Effector memory CD8-positive, alpha-beta T cell (primary cell): ENCODE data around the gene BLTP2.

Source experiments
- ATAC-seq: fragments of 150-1000 bp; cut with Tn5 transposase; replicated peaks from 2 replicates; pipeline ENCODE4 v1.10.0; 2021; ENCODE audit warnings: mild to moderate bottlenecking, moderate library complexity
- DNase-seq, 3 experiments: peaks; one replicate each; pipeline ENCODE4 v3.0.0; 2021
- H3K27ac Mint-ChIP-seq, 2 donors: one replicate each; pipeline ENCODE4 v1.8.0; 2022; ENCODE audit warnings: mild to moderate bottlenecking in 2 of 2, mixed read lengths in 2 of 2, moderate library complexity in 2 of 2
- H3K27me3 Mint-ChIP-seq, 2 donors: one replicate each; pipeline ENCODE4 v1.8.0; 2022; ENCODE audit warnings: mixed read lengths in 2 of 2
- H3K36me3 Mint-ChIP-seq: one replicate; pipeline ENCODE4 v1.8.0; 2022; ENCODE audit warnings: mild to moderate bottlenecking, moderate library complexity, mixed read lengths; ENCODE audit not compliant: insufficient read depth
- H3K4me1 Mint-ChIP-seq, 2 donors: one replicate each; pipeline ENCODE4 v1.8.0; 2022; ENCODE audit warnings: low read depth in 2 of 2, mixed read lengths in 2 of 2
- H3K4me3 Mint-ChIP-seq, 2 donors: one replicate each; pipeline ENCODE4 v1.8.0; 2022; ENCODE audit warnings: mild to moderate bottlenecking in 2 of 2, mixed read lengths in 2 of 2, moderate library complexity in 2 of 2
- H3K9me3 Mint-ChIP-seq, 2 donors: one replicate each; pipeline ENCODE4 v1.8.0; 2022; ENCODE audit warnings: mixed read lengths in 2 of 2
- total RNA-seq, 9 experiments: gene quantifications; one replicate each; lab custom pipeline; 2026; lab: John Stamatoyannopoulos, UW

The BLTP2 gene
- 245 to 405 (median 337) reads per million in 9 experiments for total RNA-seq

DNA sequence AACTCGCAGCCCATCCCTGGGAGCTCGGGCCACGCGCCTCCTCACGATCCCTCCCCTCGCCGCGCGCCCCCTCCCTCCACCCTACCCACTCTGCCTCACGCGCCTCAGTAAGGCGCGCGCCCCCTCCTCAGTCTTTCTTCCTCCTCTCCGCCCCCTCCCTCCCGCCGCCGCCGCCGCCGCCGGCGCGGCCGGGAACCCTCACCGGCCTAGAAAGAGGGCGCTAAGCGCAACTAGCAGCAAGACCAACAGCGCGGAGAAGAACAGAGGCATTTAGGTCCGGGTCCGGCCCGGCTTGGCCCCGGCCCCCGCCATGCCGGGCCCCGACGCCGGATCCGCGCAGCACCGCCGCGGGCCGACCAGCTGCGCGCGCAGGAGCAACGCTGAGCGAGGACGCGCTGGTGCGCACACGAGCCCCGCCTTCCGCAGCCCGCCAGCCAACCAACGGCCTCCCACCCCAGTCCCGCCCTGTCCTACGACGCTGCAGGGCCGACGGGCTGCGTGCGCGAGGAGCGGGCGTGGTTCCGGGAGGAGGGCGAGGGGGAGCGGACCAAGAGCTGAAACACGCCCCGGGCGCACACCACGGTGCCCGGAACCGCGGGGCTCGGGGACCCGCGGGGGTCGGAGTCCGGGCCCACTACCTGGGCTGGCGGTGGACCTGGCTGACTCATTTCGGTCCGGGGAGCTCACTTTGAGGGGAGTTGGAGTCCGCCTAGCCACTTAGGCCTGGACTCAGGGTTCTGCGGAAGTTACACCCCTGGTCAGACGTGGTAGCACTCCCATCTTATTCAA, at the start of gene BLTP2:
TSS of gene BLTP2 (minus strand) at position 372 of the 789 bp plus-strand sequence. CDS start at position 270, 102 bp downstream.
- Mint-ChIP-seq H3K4me1 (peaks cover 32 to 42% of the 10 kb centered on the region in 2 donors), H3K9me3 (no peaks in the 10 kb centered on the region), H3K4me3 (peak within 1 kb of the TSS; percentile 85 to 92), H3K27ac (peak within 1 kb of the TSS; percentile 93 to 97), H3K27me3 (no peaks in the 10 kb centered on the region), H3K36me3 (peaks cover 47% of the 10 kb centered on the region)
- DNase-seq (peak; percentile 91 to 92 (median 91)), ATAC-seq (peak; percentile 97)

DNA sequence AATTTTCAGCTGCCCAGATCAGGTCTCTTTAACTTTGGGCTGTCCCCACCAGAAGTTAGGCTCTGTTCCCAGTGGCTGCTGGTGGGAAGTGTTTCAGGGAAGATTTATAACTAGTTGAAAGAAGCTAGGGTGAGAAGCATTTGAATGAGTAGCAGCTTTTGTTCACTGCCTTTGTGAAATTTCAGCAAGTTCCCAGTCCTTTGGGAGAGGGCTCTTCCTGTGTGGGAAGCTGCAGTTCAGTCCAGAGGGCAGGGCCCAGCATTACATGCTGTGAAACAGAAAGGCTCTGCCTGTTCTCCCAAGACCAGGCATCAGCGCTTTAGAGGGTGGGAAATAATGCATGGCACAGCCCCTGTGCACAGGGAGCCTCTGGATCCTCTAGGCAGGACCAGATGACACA, 48.9 kb upstream of the BLTP2 start:
- ATAC-seq, result no peak
- no peak overlapping the region for H3K27ac Mint-ChIP-seq
- no peak overlapping the region for H3K4me3 Mint-ChIP-seq
- no peak for DNase-seq
- H3K4me1 Mint-ChIP-seq, result no peaks in the 10 kb centered on the region
- H3K36me3 Mint-ChIP-seq, result peaks cover 87% of the 10 kb centered on the region
- H3K9me3 Mint-ChIP-seq, result no peaks in the 10 kb centered on the region
- no peaks in the 10 kb centered on the region for H3K27me3 Mint-ChIP-seq

DNA sequence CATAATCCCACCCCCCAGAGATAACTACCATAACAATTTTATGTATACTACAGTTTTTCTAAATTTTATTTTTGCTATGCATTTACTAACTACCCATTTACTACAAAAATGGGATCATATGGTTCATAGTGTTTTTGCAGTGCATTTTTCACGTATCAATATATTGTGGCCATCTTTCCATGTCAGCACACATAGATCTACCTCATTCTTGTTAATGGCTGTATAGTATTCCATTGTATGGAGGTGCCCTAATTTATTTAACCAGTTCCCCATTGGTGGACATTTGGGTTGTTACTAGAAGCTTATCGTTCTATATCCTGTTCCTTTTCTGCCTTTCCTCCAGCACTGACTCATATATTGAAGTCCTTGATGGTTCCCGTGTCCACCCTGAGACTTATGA, 44.1 kb upstream of the BLTP2 start:
- no peak for DNase-seq
- no peak overlapping the region for H3K4me3 Mint-ChIP-seq
- no peak overlapping the region for H3K27ac Mint-ChIP-seq
- ATAC-seq, result no peak
- H3K27me3 Mint-ChIP-seq, result no peaks in the 10 kb centered on the region
- no peaks in the 10 kb centered on the region for H3K4me1 Mint-ChIP-seq
- H3K36me3 Mint-ChIP-seq, result peaks cover 92% of the 10 kb centered on the region
- H3K9me3 Mint-ChIP-seq, result no peaks in the 10 kb centered on the region

DNA sequence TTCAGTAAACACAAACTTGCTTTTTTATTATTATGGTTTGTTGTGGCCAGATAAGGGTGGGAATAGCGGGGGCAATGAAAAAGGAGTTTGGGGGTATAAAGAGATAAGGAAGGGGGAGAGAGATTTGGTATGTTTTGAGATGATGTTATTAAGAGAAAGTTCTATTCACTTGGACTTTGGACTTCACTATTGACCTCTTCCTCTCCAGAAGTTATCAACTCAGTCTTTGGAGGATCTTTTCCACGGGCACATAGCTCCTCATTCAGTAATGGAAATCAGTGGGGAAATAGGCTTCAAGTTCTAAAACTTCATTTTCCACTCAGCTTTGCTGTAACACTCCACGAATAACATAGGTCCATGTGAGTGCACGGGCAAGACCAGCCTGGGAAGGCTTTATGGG, 43.5 kb upstream of the BLTP2 start:
- Mint-ChIP-seq H3K27ac (no peak overlapping the region), H3K4me3 (no peak overlapping the region), H3K9me3 (no peaks in the 10 kb centered on the region), H3K4me1 (no peaks in the 10 kb centered on the region), H3K27me3 (no peaks in the 10 kb centered on the region), H3K36me3 (peaks cover 92% of the 10 kb centered on the region)
- no peak for ATAC-seq
- DNase-seq, result no peak

DNA sequence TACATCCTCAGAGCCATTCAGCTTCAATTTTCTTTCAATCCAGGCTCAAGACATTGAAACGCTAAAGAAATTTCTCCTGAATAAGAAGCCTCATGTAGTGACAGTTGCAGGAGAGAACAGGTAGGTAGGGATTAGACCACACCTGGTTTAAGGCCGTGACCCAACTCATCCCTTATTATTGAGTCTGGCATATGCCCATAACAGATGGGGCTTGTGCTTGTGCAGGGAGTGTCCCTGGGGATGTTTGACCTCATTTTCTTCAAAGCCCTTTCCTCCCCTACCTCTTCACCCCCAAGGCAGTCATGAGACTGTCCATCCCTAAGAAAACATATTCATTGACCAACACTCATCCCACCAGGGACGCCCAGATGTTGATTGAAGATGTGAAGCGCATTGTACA, 41.3 kb upstream of the BLTP2 start:
- Mint-ChIP-seq H3K27me3 (no peaks in the 10 kb centered on the region), H3K36me3 (peaks cover 94% of the 10 kb centered on the region), H3K9me3 (no peaks in the 10 kb centered on the region), H3K4me3 (no peak overlapping the region), H3K4me1 (no peaks in the 10 kb centered on the region), H3K27ac (no peak overlapping the region)
- ATAC-seq, result no peak
- no peak for DNase-seq

DNA sequence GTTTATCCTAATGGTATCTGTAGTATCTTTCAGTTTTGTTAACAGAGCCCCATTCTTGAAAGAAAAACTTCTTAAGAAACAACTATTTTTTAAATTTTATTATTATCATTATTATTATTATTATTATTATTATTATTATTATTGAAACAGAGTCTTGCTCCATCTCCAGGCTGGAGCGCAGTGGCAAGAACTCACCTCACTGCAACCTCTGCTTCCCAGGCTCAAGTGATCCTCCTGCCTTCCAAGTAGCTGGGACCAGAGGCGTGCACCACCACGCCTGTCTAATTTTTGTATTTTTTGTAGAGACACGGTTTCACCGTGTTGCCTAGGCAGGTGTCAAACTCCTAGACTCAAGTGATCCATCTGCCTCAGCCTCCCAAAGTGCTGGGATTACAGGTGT, 40.4 kb upstream of the BLTP2 start:
- H3K4me3 Mint-ChIP-seq, result no peak overlapping the region
- no peaks in the 10 kb centered on the region for H3K4me1 Mint-ChIP-seq
- peaks cover 94% of the 10 kb centered on the region for H3K36me3 Mint-ChIP-seq
- DNase-seq (no peak), ATAC-seq (no peak)
- peak overlapping the region in 1 of 2 donors; percentile 67 for H3K27ac Mint-ChIP-seq
- H3K9me3 Mint-ChIP-seq, result no peaks in the 10 kb centered on the region
- no peaks in the 10 kb centered on the region for H3K27me3 Mint-ChIP-seq

DNA sequence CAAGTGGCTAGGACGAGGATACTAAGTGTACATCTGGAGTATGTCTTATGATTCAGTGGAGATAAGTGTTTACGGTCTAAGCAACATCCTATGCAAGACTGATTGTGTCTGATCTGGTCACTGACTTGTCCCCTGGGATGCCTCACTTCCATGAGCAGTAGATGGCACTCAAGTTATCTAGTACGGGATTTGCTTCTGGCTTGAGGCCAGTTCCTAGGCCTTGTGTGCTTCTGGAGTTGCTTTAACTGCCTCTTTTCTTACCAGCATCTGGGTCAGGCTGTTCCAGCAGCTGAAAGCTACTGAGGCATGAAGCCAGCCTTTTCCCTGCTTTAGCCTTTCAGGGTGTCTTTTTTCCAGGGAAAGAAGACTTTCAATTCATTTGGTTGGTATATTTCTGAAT, 40.0 kb upstream of the BLTP2 start:
- no peak for DNase-seq
- Mint-ChIP-seq H3K4me3 (no peak overlapping the region), H3K27ac (no peak overlapping the region), H3K4me1 (no peaks in the 10 kb centered on the region), H3K9me3 (no peaks in the 10 kb centered on the region), H3K27me3 (no peaks in the 10 kb centered on the region), H3K36me3 (peaks cover 94% of the 10 kb centered on the region)
- no peak for ATAC-seq

DNA sequence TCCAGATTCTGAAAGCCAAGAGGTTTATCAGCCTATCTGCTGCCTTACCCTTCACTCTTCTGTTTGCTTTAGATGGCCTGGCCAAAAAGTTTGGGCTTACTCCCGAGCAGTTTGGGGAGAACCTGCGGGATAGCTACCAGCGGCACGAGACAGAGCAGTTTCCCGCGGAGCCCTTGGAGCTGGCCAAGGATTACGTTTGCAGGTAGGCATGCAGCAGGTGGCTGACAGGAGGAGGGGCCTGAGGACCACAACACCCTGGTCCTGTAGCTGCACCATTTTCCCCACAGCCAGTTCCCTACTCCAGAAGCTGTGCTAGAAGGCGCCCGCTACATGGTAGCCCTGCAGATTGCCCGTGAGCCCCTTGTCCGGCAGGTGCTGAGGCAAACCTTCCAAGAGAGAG, 37.7 kb upstream of the BLTP2 start:
- Mint-ChIP-seq H3K27ac (peak overlapping the region; percentile 31 to 38), H3K27me3 (no peaks in the 10 kb centered on the region), H3K4me3 (no peak overlapping the region), H3K4me1 (no peaks in the 10 kb centered on the region), H3K36me3 (peaks cover 91% of the 10 kb centered on the region), H3K9me3 (no peaks in the 10 kb centered on the region)
- ATAC-seq, result no peak
- no peak for DNase-seq

DNA sequence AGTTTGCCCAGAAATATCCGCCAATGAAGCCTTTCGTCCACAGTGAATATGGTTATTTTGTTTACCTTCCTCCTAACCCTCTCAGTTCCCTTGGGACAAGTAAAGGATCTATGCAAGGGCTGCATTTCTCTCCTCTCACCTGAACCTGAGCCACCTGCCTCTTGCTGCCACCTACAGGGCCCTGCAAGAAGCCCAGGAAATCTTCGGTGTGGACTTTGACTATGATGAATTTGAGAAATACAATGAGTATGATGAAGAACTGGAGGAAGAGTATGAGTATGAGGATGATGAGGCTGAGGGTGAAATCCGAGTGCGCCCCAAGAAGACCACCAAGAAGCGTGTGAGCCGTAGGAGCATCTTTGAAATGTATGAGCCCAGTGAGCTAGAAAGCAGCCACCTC, 31.0 kb upstream of the BLTP2 start:
- no peaks in the 10 kb centered on the region for H3K27me3 Mint-ChIP-seq
- no peaks in the 10 kb centered on the region for H3K9me3 Mint-ChIP-seq
- no peak overlapping the region for H3K4me3 Mint-ChIP-seq
- DNase-seq (no peak), ATAC-seq (peak; percentile 39)
- H3K4me1 Mint-ChIP-seq, result peaks cover 0 to 4% of the 10 kb centered on the region in 2 donors
- peak overlapping the region in 1 of 2 donors; percentile 49 for H3K27ac Mint-ChIP-seq
- H3K36me3 Mint-ChIP-seq, result peaks cover 93% of the 10 kb centered on the region

DNA sequence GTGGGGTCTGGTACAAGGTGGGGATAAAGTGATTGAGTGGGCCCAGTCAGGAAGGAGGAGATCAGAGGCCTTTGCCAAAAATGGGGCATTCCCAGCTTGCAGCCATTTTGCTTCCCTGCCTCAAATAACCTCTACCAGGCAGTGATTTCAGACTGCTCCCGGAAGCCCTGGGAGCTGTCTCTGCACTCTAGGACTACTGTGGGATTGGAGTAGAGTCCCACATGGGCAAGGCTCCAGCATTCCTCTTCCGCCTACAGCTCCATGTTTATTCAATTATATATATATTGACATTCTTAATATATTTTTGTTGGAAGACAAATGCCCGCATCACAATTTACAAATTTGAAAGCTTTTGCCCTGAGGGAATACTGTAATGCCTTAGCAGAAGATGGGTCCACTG, 30.5 kb upstream of the BLTP2 start:
- no peak overlapping the region for H3K4me3 Mint-ChIP-seq
- no peaks in the 10 kb centered on the region for H3K9me3 Mint-ChIP-seq
- H3K4me1 Mint-ChIP-seq, result peaks cover 0 to 6% of the 10 kb centered on the region in 2 donors
- ATAC-seq, result no peak
- peaks cover 93% of the 10 kb centered on the region for H3K36me3 Mint-ChIP-seq
- no peaks in the 10 kb centered on the region for H3K27me3 Mint-ChIP-seq
- no peak for DNase-seq
- H3K27ac Mint-ChIP-seq, result peak overlapping the region in 1 of 2 donors; percentile 49

DNA sequence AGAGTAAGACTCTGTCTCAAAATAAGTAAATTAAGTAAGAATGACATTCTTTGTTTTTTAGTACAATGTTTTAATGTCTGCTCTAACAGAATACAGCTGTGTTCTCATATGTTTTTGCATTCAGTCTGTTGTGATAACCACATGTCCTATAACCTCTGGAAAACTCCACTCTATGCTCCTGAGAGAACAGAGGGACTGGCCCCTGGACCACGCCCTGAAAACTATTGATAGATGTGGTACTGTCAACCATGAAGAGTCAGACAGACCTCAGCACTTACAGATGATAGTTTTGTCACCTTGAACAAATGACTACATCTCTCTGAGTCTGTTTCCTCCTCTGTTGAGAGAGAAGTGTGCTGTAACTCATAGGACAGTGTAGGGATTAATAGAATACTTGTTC, 25.0 kb upstream of the BLTP2 start:
- ATAC-seq (no peak), DNase-seq (no peak)
- H3K4me1 Mint-ChIP-seq, result peaks cover 18 to 27% of the 10 kb centered on the region in 2 donors
- no peaks in the 10 kb centered on the region for H3K9me3 Mint-ChIP-seq
- no peaks in the 10 kb centered on the region for H3K27me3 Mint-ChIP-seq
- no peak overlapping the region for H3K27ac Mint-ChIP-seq
- H3K4me3 Mint-ChIP-seq, result no peak overlapping the region
- H3K36me3 Mint-ChIP-seq, result peaks cover 77% of the 10 kb centered on the region

DNA sequence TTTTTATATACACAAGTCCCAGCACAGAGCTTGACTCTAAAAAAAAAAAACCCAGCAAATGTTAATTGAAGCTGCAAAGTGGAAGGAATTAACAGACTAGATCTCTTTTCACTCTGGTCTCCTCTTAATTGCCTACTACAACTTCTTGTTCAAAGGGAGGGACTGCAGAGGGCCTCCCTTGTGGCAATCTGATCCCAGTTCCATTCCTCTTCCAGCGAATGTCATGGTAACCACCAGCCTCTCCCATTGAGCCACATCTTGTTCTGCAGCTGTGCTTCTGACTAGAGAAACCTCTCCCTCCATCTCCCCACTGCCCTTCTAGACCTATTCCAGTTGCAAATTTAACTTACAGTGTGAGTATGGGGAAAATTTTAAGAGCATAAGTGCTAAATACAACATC, 22.9 kb upstream of the BLTP2 start:
- DNase-seq (no peak), ATAC-seq (no peak)
- no peak overlapping the region for H3K4me3 Mint-ChIP-seq
- no peaks in the 10 kb centered on the region for H3K9me3 Mint-ChIP-seq
- peaks cover 32 to 47% of the 10 kb centered on the region in 2 donors for H3K4me1 Mint-ChIP-seq
- peak overlapping the region in 1 of 2 donors; percentile 44 for H3K27ac Mint-ChIP-seq
- H3K27me3 Mint-ChIP-seq, result no peaks in the 10 kb centered on the region
- H3K36me3 Mint-ChIP-seq, result peaks cover 65% of the 10 kb centered on the region

DNA sequence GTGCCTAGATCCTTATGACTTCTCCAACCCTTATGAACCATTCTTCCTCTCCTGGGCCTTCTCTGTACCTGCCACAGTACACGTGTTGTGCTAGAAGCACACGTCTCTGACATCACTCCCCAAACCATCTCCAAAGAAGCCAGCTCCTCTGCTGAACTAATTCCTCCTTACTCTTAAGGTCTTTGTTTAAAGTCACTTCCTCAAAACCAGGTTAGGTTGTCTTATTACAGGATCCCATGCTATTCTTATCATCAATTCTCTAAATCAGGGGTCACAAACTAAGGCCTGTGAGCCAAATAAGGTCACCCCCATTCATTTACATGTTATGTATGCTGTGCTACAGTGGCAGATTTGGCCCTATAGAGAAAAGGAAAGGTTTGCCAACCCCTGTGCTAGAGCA, 21.0 kb upstream of the BLTP2 start:
- no peak overlapping the region for H3K4me3 Mint-ChIP-seq
- no peak for DNase-seq
- ATAC-seq, result no peak
- H3K9me3 Mint-ChIP-seq, result no peaks in the 10 kb centered on the region
- H3K36me3 Mint-ChIP-seq, result peaks cover 62% of the 10 kb centered on the region
- peak overlapping the region in 1 of 2 donors; percentile 67 for H3K27ac Mint-ChIP-seq
- no peaks in the 10 kb centered on the region for H3K27me3 Mint-ChIP-seq
- peaks cover 39 to 54% of the 10 kb centered on the region in 2 donors for H3K4me1 Mint-ChIP-seq

DNA sequence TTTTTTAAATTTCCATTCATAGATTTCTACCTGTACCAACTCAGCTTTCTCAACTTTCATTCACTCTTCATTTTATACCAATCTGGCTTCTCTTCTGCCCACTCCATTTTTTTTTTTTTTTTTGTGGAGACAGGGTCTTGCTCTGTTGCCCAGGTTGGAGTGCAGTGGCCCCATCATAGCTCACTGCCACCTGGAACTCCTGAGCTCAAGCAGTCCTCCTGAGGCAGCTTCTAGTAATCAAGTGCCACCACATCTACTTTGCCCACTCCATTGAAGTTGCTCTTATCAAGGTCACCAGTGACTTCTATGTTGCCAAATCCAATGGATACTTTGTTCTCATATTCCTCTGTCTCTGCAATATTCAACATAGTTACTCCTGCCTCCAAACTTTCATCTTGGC, 18.8 kb upstream of the BLTP2 start:
- Mint-ChIP-seq H3K4me3 (peak overlapping the region; percentile 97 to 98), H3K27ac (peak overlapping the region in 1 of 2 donors; percentile 86), H3K36me3 (peaks cover 53% of the 10 kb centered on the region), H3K4me1 (peaks cover 46 to 63% of the 10 kb centered on the region in 2 donors), H3K27me3 (no peaks in the 10 kb centered on the region), H3K9me3 (no peaks in the 10 kb centered on the region)
- DNase-seq (no peak), ATAC-seq (no peak)
